SH-SY5Y (cell line): ENCODE measurements around the gene SPINK14.

ENCODE experiments used
- GATA2 ChIP-seq: IDR thresholded peaks from 2 replicates; pipeline ENCODE4 v1.6.1; 2011; ENCODE audit warnings: mild to moderate bottlenecking, low read depth, low read length
- GATA3 ChIP-seq: IDR thresholded peaks from 2 replicates; pipeline ENCODE4 v1.6.1; 2011; ENCODE audit warnings: low read depth, mild to moderate bottlenecking, low read length, moderate library complexity

GRCh38 chr5:148201151-148201550, 32.8 kb downstream of the SPINK14 start:
- TF ChIP-seq GATA2 = no peak
- no peak for TF ChIP-seq GATA3
